SW 1271 (cell line): ENCODE results near the gene CDHR3.
"Not testable (repeated sequence)": the region's sequence is repeated elsewhere in the genome, so short reads cannot be mapped to it uniquely, and the experiment has no call there.

ENCODE experiments used
- DNase-seq, 2 experiments: peaks; one replicate each; lab custom pipeline; 2025; lab: John Stamatoyannopoulos, UW

CDHR3 gene, protein sequence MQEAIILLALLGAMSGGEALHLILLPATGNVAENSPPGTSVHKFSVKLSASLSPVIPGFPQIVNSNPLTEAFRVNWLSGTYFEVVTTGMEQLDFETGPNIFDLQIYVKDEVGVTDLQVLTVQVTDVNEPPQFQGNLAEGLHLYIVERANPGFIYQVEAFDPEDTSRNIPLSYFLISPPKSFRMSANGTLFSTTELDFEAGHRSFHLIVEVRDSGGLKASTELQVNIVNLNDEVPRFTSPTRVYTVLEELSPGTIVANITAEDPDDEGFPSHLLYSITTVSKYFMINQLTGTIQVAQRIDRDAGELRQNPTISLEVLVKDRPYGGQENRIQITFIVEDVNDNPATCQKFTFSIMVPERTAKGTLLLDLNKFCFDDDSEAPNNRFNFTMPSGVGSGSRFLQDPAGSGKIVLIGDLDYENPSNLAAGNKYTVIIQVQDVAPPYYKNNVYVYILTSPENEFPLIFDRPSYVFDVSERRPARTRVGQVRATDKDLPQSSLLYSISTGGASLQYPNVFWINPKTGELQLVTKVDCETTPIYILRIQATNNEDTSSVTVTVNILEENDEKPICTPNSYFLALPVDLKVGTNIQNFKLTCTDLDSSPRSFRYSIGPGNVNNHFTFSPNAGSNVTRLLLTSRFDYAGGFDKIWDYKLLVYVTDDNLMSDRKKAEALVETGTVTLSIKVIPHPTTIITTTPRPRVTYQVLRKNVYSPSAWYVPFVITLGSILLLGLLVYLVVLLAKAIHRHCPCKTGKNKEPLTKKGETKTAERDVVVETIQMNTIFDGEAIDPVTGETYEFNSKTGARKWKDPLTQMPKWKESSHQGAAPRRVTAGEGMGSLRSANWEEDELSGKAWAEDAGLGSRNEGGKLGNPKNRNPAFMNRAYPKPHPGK

DNA sequence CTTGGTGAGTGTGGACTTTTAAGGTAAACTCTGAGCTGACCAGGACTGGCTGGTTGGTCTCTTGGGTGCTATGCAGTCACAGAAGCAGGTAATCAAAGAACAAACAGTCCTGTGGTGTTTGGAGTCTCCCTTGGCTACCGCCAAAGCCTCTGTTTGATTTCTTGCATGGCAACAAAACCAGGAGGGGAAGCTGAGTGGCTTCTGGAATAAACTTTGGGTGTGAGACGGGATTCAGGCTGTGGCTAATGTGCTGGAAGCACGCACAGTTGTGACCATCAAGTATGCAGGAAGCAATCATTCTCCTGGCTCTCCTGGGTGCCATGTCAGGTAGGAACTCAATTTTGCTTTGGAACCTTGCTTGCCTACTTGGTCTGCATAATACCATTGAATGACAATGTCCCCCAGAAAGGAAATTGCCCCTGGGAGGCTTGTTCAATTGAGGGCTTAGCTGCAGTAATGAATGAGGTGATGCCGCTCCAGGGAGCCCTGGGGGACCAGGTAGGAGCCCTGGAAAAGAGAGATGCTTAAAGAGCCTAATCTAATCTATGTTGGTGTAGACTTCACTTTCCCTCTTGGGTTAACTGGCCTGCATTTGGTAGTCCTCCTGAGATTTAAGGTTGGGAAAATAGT, at the start of gene CDHR3:
CDHR3 (plus strand) TSS at position 227 of the 630 bp plus-strand sequence; CDS start at position 282, 55 bp downstream.
- no peak for DNase-seq

DNA sequence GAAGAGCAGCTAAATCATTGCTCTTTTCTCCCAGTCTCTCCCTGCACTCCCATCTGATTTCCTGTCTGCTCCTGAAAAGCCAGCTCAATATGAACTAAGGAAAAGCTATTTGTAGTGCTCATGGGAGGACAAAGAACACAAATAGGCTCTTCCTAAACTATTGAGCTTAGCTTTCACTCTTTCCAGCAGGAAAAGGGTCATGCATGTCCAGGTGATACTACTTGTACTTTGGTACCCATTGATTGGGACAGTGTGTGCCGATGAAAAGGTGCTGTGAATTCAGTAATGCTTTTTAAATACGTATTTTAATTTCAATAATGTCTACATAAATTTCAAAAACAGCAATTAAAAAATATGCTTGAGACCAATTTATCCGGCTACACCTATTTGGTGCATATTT, 49.1 kb upstream of the CDHR3 start:
- DNase-seq = no peak

DNA sequence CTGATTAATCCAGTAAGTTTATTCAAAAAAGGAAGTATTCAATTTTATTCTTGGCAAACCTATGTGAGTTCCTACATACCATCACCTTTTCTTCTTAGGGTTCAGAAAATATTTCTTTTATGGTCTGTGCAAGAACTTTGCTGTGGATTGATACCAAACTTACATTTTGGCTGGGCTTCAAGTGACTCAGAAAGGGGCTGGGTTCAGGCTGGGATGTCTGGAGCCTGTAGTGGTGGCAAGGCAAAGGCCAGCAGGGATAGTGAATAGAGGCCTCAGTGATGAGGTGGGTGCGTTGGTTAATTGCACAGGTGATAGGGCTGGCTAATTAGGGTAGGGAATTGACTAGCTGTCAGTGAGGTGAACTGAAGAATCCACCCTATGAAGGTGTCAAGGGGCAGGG, 46.5 kb upstream of the CDHR3 start:
- DNase-seq = no peak

DNA sequence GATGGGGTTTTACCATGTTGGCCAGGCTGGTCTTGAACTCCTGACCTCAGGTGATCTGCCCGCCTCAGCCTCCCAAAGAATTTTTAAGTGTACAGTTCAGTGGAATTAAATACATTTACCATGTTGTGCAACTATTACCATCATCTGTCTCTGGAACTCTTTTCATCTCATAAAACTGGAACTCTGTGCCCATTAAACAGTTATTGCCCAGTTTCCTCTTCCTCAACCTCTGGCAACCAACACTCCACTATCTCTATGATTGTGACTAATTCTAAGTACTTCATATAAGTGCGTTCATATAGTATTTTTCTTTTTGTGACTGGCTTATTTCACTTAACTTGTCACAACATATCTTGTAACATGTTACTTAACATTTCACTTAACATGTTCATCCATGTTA, 45.4 kb upstream of the CDHR3 start:
- DNase-seq = no peak

DNA sequence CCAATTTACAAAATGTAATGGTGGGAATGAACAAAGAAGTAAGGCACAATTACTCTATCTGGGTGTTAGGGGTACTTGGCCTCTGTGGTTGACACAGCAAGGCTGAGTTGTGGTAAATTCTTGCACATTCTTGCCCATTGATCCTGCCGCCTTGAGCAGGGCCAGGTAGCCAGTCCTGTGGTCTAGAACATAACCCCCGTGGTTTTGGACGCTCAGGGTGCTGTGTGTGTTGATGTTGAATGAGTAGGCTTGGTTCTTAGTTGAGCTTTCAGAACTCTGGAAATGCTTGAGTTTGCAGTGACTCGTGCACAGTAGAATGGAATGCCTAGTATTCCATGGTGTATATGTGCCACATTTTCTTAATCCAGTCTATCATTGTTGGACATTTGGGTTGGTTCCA, 42.3 kb upstream of the CDHR3 start:
- no peak for DNase-seq

DNA sequence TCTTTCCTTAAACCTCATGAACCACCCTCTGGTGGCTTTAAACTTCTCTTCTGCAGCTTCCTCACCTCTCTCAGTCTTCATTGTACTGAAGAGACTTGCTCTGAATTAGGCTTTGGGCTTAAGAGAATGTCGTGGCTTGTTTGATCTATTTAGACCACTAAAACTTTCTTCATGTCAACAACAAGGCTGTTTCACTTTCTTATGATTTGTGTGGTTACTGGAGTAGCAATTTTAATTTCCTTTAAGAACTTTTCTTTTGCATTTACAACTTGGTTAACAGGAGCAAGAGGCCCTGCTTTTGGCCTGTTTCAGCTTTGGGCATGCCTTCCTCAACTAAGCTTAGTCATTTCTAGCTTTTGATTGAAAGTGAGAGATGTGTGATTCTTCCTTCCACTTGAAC, 38.1 kb upstream of the CDHR3 start:
- DNase-seq = no peak

DNA sequence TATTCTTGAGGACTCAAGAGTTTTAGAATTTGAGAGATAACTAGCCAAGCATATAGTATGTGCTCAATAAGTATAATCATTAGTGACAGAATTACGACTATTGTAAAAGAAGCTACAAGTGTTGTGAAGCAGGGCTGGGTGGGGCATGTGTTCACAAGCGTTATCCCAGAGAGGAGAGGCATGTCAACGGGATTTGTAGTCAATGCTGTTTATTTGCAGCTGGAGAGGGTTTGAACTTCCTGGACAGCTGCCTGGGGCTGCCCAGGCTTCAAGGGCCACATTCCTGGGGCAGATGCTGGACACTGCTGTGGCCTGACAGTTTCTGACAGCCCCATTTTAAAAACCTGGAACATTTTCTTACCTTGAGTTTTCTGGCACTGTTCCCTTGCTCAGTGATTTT, 36.9 kb upstream of the CDHR3 start:
- DNase-seq = no peak

DNA sequence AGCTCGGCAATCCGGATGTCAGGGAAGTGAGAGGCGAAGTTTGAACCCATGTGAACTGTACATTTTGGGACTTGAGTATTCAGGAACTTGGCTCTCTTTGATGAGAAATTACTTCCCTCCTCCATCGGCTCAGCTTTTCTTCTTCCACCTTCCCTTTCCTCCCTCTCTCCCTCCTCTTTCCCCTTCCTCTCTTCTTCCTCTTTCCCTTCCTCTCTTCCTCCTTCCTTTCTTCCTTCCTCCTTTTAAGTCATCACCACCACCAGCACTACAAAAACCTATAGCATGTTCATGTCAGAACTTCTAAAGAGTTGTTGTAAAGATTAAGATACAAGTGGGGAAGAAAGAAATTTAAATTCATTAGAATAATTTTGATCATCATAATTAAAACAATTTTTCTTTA, 31.9 kb upstream of the CDHR3 start:
- DNase-seq = no peak

DNA sequence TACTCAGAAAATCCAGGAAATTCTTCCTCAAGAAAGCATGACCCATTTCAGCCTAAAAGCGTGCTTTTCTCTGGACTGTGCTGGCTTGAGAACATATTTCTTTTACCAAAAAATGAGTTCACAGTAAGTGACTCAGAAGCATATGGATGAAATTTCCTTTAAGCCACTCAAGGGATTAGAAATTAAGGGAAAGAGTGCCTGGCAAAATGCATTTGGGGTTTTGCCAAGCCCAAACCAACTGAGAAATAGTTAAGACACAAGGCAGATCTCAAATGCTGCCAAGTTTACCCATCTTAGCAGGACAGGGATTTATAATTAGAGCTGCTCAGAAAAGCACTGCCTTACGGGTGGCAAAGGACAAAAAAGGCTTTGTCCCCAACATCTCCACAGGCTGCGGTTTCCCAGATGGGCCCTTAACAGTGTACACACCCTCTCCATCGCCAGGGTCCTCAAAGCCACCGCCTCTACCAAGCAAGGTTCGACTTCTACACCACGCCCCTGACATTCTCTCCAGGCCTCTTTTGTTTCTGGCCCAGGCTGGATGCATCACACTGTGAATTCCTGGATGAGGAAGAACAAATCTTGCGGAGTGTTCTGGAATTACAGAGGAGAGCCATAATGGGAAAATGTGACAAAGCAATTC, 30.1 kb upstream of the CDHR3 start:
- no peak for DNase-seq

DNA sequence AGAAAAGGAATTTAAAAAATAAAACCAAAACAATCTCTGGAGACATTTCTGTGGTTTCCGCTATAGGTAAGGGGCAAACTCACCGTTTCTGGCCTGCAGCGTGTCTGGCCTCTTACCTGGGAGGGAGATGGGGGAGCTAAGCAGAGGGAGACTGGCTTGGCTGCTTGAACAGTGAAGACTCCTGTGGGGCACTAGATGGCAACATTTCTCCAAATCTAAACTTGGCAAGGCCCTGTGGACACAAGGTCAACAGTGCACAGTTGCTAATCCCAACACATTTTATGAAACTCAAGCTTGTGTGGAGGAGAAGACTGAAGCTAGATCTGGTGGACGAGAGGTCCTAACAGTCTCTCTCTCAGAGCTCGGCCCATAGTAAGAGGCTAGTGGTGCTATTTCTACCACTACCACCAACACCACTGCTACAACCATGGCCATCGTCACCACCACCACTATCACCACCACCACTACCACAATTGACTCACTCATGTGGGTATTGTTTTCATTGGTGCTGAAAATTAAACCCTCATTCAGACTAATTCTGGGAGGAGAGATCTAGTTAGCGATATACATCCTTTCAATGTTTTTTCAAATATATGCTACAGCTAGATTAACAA, 28.4 kb upstream of the CDHR3 start:
- DNase-seq = peak in 1 of 2 experiments; percentile 23

DNA sequence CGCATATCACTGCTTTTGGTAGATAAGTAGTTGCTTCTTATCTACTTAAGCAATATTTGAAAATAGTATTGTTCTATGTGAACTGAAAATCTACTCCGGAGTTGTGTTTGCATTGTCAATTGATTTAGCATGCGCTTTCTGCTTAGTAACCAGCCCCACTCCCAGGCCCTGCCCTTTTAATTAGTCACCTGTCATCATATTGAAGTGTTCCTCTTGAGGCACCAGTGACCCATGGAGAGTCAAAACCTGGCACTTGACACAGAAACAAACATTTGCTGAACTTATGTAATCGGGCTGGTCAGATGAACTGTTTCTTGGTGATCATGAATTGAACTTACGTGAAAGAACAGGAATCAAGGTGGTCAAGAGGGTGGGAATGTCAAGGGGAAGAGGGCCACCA, 27.8 kb upstream of the CDHR3 start:
- no peak for DNase-seq

DNA sequence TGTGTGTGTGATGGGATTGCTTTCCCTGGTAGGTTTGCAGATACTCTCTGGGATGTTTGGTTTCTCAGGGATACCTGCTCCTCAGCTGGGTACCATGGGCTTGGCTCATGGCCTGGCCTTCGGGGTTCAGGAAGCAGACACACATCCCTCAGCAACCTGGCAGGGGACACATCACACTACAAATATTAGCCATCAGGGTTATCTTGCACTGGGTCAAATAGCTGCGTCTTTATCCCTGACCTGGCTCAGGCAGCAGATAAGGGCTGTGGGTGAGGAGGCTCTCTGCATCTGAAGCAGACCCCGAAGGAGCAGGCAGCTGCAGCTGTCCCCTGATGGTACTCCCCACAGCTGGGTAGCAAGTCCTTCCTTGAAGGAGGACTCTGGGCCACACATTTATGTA, 25.7 kb upstream of the CDHR3 start:
- DNase-seq = no peak

DNA sequence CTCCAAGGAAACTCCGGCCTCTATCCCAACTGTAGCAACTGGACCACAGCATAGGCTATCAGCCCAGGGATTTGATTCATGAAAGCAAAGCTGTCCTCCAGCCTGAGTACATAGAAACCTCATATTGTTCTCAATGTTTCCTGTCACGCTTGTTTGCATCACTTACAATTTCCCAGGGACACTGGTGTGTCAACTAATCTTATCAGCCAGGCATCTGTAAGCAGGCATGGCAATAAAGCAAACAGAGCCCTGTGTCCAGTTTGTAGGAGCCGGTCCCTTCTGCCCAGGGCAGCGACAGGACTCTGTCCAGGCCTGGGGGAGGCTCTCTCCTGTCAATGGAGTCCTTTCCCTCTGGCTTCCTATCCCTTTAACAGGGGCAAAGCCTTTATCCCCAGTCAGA, 23.0 kb upstream of the CDHR3 start:
- no peak for DNase-seq

DNA sequence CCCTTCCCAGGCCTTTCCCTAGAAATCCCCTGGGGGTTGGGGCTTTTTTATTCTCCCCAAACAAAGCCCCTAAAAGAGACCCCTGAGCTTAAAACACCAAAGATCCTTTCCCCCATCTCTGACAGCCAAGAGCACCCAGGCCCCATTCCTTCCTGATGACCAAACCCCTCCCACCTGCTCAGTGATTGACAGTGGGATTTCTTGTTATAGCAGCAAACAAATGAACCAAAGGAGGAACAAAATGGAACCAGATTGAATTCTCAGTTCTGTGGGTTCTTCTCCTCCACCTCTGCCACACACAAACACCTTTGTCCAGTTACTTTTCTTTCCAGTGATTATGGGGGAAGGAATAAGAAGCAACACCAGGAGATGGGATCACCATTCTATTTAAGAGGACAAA, 21.5 kb upstream of the CDHR3 start:
- DNase-seq = no peak

DNA sequence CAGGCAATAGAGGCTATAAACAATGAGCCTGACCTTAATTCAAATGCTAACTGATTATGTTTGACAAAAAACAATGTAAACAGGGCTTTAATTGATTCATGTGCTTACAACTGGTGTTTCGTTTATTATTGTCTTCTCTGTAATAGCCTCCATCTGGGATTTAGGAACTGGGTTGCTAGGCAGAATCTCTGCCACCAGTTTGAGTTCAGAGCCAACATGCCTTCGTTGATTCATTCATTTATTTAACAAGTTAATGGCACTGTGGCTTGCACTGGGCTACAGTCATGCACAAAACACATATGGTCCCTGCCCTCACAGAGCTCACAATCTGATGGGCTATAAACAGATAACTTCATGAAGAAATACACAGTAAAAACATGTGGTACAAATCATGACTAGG, 19.6 kb upstream of the CDHR3 start:
- DNase-seq = no peak

DNA sequence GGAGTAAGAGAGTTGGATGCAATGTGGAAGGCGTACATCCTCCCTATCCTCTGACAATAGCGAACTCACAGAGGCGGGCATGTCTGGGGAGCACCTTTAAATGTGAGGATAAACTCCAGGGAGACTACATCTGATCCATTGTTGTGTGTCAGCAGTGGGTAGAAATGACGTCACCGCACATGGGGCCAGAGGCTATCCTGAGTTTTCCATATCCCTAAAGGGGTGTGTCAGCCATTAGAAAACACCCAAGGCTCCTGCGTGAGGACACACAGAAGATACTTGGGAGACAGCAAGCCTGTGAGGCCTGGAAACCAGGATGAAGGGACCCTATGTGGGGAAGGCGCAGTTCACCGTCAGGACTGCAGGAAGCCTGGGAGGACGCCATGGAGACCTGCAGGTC, 17.2 kb upstream of the CDHR3 start:
- DNase-seq = no peak

DNA sequence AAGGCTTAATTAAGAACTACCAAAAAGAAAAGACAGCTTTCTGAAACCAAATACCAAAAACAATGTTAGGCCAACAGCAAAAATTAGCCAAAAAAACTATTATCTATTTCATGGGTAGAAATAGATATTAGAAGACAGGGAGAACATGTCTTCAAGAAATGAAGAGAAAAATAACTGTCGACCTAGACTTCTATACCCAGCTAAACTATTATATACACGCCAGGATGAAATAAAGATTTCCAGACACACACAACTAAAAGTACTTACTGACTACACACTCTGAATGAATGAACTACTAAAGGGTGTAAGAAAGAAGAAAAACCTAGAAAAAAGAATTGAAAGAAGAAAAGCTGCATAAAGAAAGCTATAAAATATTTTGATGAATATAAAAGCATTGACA, 11.5 kb upstream of the CDHR3 start:
- no peak for DNase-seq

DNA sequence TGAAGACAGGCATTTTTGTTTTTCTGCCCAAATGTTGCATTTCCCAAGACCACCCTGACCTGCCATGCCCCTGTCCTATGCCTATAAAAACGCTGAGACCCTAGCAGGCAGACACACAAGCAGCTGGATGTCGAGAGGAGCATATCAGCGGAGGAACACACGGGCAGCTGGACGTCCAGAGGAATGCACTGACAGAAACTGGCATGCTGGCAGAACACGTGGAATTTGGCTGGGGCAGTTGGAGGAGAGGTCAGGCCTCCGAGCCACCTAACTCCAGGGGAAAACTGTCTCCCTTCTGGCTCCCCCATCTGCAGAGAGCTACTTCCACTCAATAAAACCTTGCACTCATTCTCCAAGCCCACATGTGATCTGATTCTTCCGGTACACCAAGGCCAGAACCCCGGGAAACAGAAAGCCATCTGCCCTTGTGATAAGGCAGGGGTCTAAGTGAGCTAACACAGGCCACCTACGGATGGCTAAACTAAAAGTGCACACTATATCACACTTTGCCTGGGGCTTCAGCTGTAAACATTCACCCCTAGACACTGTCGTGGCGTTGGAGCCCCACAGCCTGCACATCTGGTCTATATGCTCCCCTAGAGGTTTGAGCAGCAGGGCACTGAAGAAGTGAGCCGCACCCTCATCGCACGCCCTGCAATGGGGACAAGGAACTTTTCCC, 10.0 kb upstream of the CDHR3 start:
- no peak for DNase-seq

DNA sequence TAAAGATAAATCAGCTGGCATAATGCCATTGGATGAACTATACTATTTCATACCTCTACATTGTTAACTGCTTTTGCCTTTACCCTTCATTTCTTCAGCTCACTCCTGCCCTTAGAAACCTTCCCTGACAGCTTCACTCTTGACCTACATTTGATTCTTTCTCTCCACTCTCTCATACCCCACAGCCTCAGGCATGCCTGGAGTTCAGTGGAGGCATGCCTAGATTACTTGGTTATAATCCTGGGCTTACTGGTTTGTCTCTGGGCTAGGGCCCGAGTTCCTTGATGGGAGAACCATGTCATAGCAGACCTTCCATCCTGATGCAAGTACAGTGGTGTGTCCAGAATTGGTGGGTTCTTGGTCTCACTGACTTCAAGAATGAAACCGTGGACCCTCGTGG, 8.4 kb upstream of the CDHR3 start:
- DNase-seq = no peak

DNA sequence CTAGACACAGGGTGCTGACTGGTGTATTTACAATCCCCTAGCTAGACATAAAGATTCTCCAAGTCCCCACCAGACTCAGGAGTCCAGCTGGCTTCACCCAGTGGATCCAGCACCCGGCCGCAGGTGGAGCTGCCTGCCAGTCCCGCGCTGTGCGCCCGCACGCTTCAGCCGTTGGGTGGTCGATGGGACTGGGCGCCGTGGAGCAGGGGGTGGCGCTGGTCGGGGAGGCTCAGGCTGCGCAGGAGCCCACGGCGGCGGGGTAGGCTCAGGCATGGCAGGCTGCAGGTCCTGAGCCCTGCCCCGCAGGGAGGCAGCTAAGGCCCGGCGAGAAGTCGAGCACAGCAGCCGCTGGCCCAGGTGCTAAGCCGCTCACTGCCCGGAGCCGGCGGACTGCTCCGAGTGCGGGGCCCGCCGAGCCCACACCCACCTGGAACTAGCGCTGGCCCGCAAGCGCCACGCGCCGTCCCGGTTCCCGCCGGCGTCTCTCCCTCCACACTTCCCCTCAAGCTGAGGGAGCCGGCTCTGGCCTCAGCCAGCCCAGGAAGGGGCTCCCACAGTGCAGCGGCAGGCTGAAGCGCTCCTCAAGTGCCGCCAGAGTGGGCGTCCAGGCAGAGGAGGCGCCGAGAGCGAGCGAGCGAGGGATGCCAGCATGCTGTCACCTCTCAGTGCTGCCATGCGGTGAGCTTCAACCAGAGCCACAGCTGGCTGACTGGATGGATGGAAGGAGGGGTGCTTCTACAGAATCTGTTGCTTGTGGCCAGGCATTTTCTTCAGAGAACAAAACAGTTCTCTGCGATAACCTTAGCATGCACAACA, 7.2 kb upstream of the CDHR3 start:
- not testable (repeated sequence) for DNase-seq
